Posterior vena cava (tissue), 2 donors: ENCODE data around the gene SRSF6. TPM values are rescaled to one million over a fixed set of nuclear protein-coding genes. Genes with fewer than 3 reads are reported as not detected.
"Not testable (repeated sequence)": the region's sequence is repeated elsewhere in the genome, so short reads cannot be mapped to it uniquely, and the experiment has no call there.

Source experiments
- DNase-seq: peaks from one replicate; pipeline ENCODE4 v3.0.0-alpha.2; 2020; ENCODE audit warnings: low spot score
- intact Hi-C, 2 donors: fragments of 100-400 bp; cut with DNase I; formaldehyde crosslinking; loops; one replicate each; pipeline versions ENCODE4 v1.14.1 to v1.14.2; 2022 to 2023
- total RNA-seq, 2 donors: library from RNA; stranded (reverse); fragmentation: NEBNext Ultra II Directional; extraction: Animal tissue kit (Norgen Biotek cat#: 25700); gene quantifications; one replicate each; pipeline ENCODE4 v1.2.1, GENCODE V29; 2021
- donor health status: DM: yes; HTN: yes; CAD: no.
- donor health status: DM: yes; HTN: yes; CAD: no.

SRSF6 gene
- total RNA-seq, 2 donors from 2014 or later: 58.5 to 70.4 TPM

GRCh38 chr20:43465625-43465943 is 7.9 kb downstream of the SRSF6 start:
- intact Hi-C loops: no loop called here
- no peak for DNase-seq

GRCh38 chr20:43467589-43467988 is 9.9 kb downstream of the SRSF6 start:
- no peak for DNase-seq
- intact Hi-C loops: no loop called here

GRCh38 chr20:43472671-43473380 is 15.1 kb downstream of the SRSF6 start:
- intact Hi-C loops: no loop called here
- no peak for DNase-seq

- intact Hi-C loops: no loop called here
Measured at GRCh38 chr20:43473381-43473704, 15.6 kb downstream of the SRSF6 start.

GRCh38 chr20:43477193-43477592 is 19.5 kb downstream of the SRSF6 start:
- intact Hi-C loops: no loop called here
- DNase-seq: no peak

More at GRCh38 chr20:43473381-43473704, 15.6 kb downstream of the SRSF6 start:
- DNase-seq: no peak

- DNase-seq: no peak
- intact Hi-C loops: no loop called here
Measured at GRCh38 chr20:43477619-43478018, 19.9 kb downstream of the SRSF6 start.

- intact Hi-C loops: no loop called here
- DNase-seq: no peak
Measured at GRCh38 chr20:43490038-43490437, 32.3 kb downstream of the SRSF6 start.

GRCh38 chr20:43492101-43492500 is 34.4 kb downstream of the SRSF6 start:
- intact Hi-C loops: no loop called here
- DNase-seq: no peak

GRCh38 chr20:43495388-43495787 is 37.7 kb downstream of the SRSF6 start:
- no peak for DNase-seq
- intact Hi-C loops: no loop called here

GRCh38 chr20:43502021-43502420 is 44.3 kb downstream of the SRSF6 start:
- intact Hi-C loops, DNase-seq: not testable (repeated sequence)

- intact Hi-C loops: no loop called here
- DNase-seq: no peak
Measured at GRCh38 chr20:43506238-43506637, 48.5 kb downstream of the SRSF6 start.

- DNase-seq: no peak
- intact Hi-C loops: no loop called here
Measured at GRCh38 chr20:43507150-43508080, 49.7 kb downstream of the SRSF6 start, which contains the start of gene L3MBTL1. Gene L3MBTL1, plus strand, starts transcription at chr20:43507697. Its CDS starts 5,807 bp downstream, at chr20:43513504.

GRCh38 chr20:43508106-43508505 is 50.4 kb downstream of the SRSF6 start:
- intact Hi-C loops: no loop called here
- DNase-seq: no peak

GRCh38 chr20:43508604-43509040 is 50.9 kb downstream of the SRSF6 start:
- no peak for DNase-seq
- intact Hi-C loops: no loop called here

- intact Hi-C loops: no loop called here
- DNase-seq: no peak
Measured at GRCh38 chr20:43511879-43512278, 54.2 kb downstream of the SRSF6 start.

GRCh38 chr20:43513372-43513930 is 55.8 kb downstream of the SRSF6 start:
- DNase-seq: no peak
- intact Hi-C loops: no loop called here
